CD4-positive, alpha-beta T cell treated with Interleukin-2 at 100 ng/mL for 4 hours (primary cell): Measurements from ENCODE around the gene ARHGDIA.
"Not testable (repeated sequence)": the region's sequence is repeated elsewhere in the genome, so short reads cannot be mapped to it uniquely, and the experiment has no call there.

Experiments
- DNase-seq: peaks from one replicate; pipeline ENCODE4 v3.0.0-alpha.2; 2020; ENCODE audit warnings: low spot score

The ARHGDIA gene

DNA sequence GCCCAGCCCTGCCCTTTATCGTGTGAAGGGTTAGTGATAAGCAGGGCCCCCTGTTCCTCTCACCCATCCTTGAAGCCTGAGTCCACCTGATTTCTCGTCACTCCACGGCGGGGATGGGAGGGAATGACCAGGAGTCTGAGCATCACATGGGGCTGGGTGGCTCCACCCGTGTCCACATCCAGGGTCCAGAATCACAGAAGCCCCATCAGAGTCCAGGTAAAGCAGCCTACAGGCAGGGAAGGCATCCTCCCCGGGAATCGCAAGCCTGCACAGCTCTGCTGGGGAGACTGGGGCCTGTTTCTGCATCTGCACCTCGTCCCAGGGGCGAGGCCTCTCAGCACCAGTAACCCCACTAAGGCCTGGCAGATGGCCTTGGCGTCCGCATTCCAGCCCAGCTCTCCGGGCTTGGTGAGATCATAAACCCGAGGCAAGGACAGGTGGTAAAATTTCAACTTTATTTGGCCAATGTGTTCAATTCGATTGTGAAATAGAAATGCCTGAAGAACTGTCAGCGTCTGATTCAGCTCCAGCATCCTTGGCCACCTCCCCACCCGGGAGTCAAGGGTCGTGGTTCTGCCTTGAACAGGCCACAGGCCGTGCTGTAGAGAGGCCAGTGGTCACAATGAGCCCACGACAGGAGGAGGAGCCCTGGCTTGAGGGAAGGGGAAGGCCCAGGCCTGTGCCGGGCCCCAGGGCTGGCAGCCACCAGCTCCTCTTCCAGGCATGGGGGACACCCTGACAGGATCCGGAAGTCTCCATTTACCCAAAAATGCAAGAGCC, 28.2 kb downstream of the ARHGDIA start:
- no peak for DNase-seq

- DNase-seq = no peak
These were observed 28.8 kb downstream of the ARHGDIA start for GRCh38 chr17:81842378-81842724.

GRCh38 chr17:81841866-81842265, 29.3 kb downstream of the ARHGDIA start:
- no peak for DNase-seq

- DNase-seq = no peak
These were observed 30.0 kb downstream of the ARHGDIA start for GRCh38 chr17:81840826-81841778.

- not testable (repeated sequence) for DNase-seq
These were observed 31.1 kb downstream of the ARHGDIA start for GRCh38 chr17:81840059-81840458.

DNA sequence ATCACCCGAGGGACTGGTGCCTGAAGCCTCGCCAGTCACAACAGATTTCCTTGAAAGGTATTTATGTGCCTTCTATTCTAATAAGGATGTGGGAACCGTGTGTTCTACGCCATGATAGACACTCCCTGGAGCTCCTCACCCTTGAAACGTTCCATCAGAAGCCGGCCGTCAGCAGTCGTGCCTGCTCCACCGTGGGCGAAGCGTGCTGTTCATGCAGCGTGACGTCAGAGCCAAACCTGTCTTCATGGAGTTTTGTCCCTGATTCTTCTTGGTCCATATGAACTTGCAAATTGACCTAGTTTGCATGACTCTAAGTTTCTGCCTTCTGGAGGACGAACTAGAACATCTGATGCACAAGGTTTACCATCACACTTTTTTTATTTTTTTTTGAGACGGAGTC, 31.8 kb downstream of the ARHGDIA start:
- DNase-seq = no peak

DNA sequence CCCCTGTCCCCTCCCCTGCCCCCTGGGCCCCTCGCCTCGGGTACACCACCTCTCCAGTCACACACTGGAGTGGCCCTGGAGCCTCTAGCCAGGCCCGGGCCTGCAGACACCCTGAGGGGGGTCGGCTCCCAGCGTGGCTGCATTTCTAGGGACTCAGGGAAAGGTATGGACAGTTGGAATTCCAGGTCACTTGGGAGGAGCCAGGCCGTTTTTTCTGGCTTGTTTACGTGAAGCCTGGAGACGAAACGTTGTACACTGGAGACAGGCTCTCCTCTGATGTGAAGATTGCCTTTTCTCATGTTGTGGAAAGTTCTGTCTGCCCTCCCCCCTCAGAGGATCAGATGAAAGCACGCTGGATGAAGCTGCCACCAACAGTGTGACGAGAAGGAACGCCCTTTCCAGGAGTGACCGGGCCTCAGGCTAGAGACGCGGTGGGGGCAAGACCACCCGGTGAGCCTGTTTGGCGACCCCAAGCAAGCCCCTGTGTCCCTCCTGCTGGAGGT, 32.3 kb downstream of the ARHGDIA start:
- DNase-seq = no peak

DNA sequence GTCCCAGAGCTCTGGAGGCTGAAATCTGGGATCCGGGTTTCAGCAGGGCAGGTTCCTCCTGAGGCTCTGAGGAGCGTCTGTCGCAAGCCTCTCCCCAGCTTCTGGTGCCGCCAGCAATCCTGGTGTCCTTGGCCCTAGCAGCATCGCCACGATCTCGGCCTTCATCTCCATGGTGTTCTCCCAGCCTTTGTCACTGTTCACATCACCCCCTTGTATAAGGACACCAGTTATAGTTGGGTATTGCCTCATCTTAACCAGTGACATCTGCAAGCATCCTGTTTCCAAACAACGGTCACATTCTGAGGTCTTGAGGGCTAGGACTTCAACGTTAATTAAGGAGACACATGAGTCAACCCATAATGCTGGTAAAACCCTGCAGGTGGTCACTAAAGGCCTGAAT, 33.5 kb downstream of the ARHGDIA start:
- DNase-seq = no peak

GRCh38 chr17:81834831-81835267, 36.3 kb downstream of the ARHGDIA start, which contains the start of gene PPP1R27:
TSS of gene PPP1R27 (minus strand) at chr17:81835050. CDS start at chr17:81834953, 97 bp downstream.
- no peak for DNase-seq

- no peak for DNase-seq
These were observed 37.0 kb downstream of the ARHGDIA start for GRCh38 chr17:81833921-81834830.

DNA sequence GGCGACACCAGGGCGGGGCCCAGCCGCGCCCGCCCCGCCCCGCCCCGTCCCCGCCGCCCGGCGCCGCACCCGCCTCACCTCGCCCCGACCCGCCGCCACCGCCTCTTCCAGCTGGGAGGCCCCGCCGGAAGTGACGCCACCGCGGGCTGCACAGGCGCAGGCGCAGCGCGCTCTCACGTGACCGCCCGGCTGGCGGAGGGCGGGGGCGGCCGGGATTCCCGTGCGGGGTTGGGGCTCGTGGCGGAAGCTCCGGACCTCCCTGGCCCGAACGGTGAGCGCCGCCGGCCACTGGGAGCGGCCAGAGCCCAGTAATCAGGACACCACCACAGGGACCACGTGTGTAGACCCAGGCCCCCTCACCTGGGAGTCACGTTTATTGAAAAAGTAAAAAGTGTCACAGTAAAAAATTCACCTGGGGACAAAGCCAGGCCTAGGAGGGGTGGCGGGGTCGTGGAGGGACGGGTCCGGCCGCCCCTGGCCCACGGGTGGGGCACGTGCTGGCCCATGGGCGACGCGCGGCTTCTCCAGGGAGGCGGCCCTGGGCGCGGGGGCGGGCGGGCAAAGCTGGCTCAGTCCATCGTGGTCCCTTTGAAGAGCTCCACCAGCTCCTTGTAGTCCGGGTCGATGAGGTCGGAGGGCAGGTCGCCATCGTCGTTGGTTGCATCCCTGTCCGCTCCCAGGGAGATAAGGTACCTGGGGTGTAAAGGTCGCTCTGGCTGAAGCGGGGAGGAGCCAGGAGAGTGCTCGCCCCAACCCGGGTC, 37.8 kb downstream of the ARHGDIA start, which contains the start of gene MCRIP1:
Gene MCRIP1, minus strand, starts transcription at position 132 of the 761 bp plus-strand sequence. CDS start 8,785 bp downstream, outside the sequence.
- peak; percentile 93 for DNase-seq

DNA sequence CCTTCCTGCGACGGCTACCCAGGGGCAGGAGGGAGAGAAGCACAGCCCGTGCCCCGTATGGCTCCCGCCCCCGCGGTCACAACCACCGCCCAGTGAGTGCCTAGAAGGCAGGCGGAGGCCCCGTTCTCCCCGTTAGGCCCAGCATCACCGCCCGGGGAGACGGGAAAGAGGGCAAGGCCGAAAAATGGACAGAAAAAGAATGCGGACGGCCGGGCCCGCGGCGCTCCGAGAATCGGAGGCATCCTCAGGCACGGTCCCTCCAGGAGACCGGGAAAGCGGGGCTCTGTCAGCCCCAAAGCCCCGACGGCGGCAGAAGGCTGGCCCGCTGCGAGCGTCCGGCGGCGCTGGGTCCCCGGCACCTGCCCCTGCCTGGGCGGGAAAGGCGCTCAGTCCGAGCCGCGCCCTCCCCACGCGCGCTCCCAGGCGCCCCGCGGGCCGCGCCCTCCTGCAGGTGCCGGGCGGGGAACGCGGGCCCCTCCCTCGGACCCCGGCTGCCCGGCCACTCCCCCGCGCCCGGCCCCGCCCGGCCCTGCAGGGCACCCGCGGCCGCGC, 38.5 kb downstream of the ARHGDIA start:
- peak; percentile 29 for DNase-seq

DNA sequence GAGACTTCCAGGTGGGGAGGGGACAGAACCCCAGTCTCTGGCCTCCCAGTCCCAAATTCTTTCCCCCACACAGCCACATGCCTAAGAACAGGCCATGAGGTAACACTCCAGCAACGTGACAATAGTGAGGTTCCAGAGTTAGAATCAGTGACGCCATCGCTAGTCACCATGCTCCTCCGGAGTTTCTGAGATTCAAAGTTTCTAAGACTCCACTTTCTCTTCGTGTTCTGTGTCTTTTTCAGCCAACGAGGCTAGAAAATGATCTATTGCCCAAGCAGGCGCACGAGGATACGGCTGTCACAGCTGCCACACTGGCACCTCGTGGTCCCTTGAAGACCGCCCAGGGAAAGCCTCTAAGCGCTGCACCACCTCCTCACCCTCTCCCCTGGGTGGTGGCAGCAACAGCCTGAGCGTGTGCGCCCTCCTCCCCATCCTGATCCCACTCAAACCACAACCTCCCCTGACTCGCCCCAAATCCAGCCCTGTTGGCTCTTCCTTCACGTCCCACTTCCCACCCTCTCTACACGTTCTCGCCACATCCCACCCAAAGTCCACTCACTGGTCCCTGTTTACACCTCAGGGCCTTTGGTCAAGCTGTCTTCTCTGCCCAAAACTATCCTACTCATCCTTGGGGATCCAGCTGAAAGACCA, 39.1 kb downstream of the ARHGDIA start:
- peak; percentile 46 for DNase-seq

- DNase-seq = no peak
These were observed 39.6 kb downstream of the ARHGDIA start for GRCh38 chr17:81831563-81831956.

DNA sequence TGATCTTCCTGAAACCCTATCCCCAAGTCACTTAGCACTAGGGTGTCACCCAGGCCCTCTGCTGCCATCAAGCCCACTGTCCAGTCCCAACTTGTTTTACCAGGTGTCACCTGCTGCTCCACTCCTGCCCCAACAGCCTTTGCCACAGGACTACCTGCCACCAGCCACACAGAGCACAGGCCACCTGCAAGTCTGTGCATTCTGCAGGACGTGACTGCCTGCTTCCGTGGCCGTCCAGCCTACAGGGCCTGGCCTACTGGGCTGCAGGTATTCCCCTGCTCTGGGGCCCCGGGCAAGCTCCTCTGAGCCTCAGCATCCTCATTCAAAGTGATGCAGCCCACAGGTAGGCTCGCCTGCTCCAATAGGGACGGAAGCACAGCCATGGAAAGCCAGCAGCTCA, 41.3 kb downstream of the ARHGDIA start:
- no peak for DNase-seq

GRCh38 chr17:81828656-81829055, 42.5 kb downstream of the ARHGDIA start:
- no peak for DNase-seq

- no peak for DNase-seq
These were observed 45.2 kb downstream of the ARHGDIA start for GRCh38 chr17:81825841-81826466.

DNA sequence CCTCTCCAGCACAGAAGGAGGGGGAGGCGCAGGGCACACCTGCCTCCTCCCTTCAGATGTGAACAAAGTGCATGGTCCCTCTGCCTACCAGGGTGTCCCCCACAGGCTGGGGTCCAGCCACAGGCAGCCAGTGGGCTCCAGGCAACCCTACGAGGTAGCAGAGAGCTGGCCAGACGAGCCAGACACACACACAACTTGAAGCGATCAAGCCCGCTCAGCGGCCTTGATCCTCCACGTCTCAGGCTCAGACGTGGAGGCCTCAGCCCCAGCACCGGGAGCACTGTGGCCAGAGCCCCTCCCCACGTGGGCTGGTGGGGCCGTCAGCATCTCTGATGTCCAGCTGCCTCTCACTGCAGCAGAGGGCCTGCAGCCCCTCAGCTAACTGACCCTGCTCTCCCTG, 46.5 kb downstream of the ARHGDIA start:
- DNase-seq = no peak

- no peak for DNase-seq
These were observed 47.2 kb downstream of the ARHGDIA start for GRCh38 chr17:81823820-81824550.
